Heart left ventricle (tissue), 13 donors: ENCODE measurements around the gene BIN1.

ENCODE experiments used
- CTCF ChIP-seq, 12 donors: fragments of 200-600 bp; sonication (generic) in 4 of 12; IDR thresholded peaks; one replicate each; pipeline versions ENCODE4 v1.5.0 to v1.8.0; 2018 to 2022; ENCODE audit warnings: antibody characterized with exemption in 12 of 12, mild to moderate bottlenecking in 5 of 12
- POLR2A ChIP-seq, 2 donors: fragments of 450-650 bp; IDR thresholded peaks; one replicate each; pipeline ENCODE4 v1.6.1; 2017; ENCODE audit warnings: antibody characterized with exemption in 2 of 2, mild to moderate bottlenecking in 2 of 2, moderate library complexity in 2 of 2
- donor health status: ischemic (EF 13 %, LVEDD 7.1; RV severe dilation, severe dysfunction).
- donor health status: DM: no; HTN: yes; CAD: no.
- donor health status: DM: no; HTN: no; CAD: no.
- donor health status: ischemic (EF 25% LVEDD 6.9; RV normal size, moderate dysfunction).
- donor health status: ischemic (EF 25% LVEDD 5.7; RV mildly dilated, moderate dysfunction).
- donor health status: ischemic (EF 35%, LVEDD 5.7; RV mildly dilated, moderate dysfunction).
- donor health status: nonischemic (EF 11% LVEDD 7.7; RV severe dilation, severe dysfunction).
- donor health status: DM: yes; HTN: yes; CAD: no.
- donor health status: PGD.
- donor health status: ischemic (EF 29% LVEDD 5.4; RV normal size, mild dysfunction).
- donor health status: nonischemic (EF 23%, LVEDD 6.1; RV moderate dilation, normal function).

- TF ChIP-seq CTCF (IDR thresholded peaks at IDR 0.05) (no peak), POLR2A (IDR thresholded peaks at IDR 0.05) (no peak)
Observed at GRCh38 chr2:127043367-127044164, 63.4 kb downstream of the BIN1 start.
